Hepatocyte (in vitro differentiated cells): ENCODE results near the gene PRPF4. TPM values are rescaled to one million over a fixed set of nuclear protein-coding genes. Genes with fewer than 3 reads are reported as not detected.
A peak's percentile ranks its signal among the peaks of the same experiment; 100 is the strongest.

Experiments used
- DNase-seq: peaks from one replicate; pipeline ENCODE4 v3.0.0-alpha.2; 2016; ENCODE audit warnings: low spot score
- H2AFZ ChIP-seq: fragments of 200-600 bp; sonication (generic); 2 replicates; pipeline ENCODE4 v1.6.0; 2016; ENCODE audit warnings: antibody characterized with exemption, mild to moderate bottlenecking
- H3K27ac ChIP-seq: fragments of 200-600 bp; sonication (generic); 2 replicates; pipeline ENCODE4 v1.5.1; 2016; ENCODE audit warnings: mild to moderate bottlenecking
- H3K27me3 ChIP-seq: fragments of 200-600 bp; sonication (generic); 2 replicates; pipeline ENCODE4 v1.6.1; 2016
- H3K36me3 ChIP-seq: fragments of 200-600 bp; sonication (generic); replicated peaks from 2 replicates; pipeline ENCODE4 v1.5.1; 2016; ENCODE audit warnings: low read depth; ENCODE audit not compliant: insufficient read depth
- H3K4me1 ChIP-seq: fragments of 200-600 bp; sonication (generic); 2 replicates; pipeline ENCODE4 v1.5.1; 2016; ENCODE audit warnings: mild to moderate bottlenecking, moderate library complexity; ENCODE audit not compliant: insufficient read depth
- H3K4me2 ChIP-seq: fragments of 200-600 bp; sonication (generic); 2 replicates; pipeline ENCODE4 v1.6.0; 2016
- H3K4me3 ChIP-seq: fragments of 200-600 bp; sonication (generic); 2 replicates; pipeline ENCODE4 v1.5.1; 2016; ENCODE audit warnings: mild to moderate bottlenecking
- H3K79me2 ChIP-seq: fragments of 200-600 bp; sonication (generic); 2 replicates; pipeline ENCODE4 v1.6.0; 2017; ENCODE audit warnings: mild to moderate bottlenecking
- H3K9me2 ChIP-seq: fragments of 200-600 bp; sonication (generic); replicated peaks from 2 replicates; pipeline ENCODE4 v1.6.0; 2017; ENCODE audit warnings: mild to moderate bottlenecking; ENCODE audit not compliant: insufficient read depth
- H3K9me3 ChIP-seq: fragments of 200-600 bp; sonication (generic); 2 replicates; pipeline ENCODE4 v1.5.1; 2016; ENCODE audit warnings: low read depth, mild to moderate bottlenecking
- H4K20me1 ChIP-seq: fragments of 200-600 bp; sonication (generic); 2 replicates; pipeline ENCODE4 v1.6.0; 2016; ENCODE audit warnings: mild to moderate bottlenecking; ENCODE audit not compliant: insufficient read depth, poor library complexity, severe bottlenecking
- CTCF ChIP-seq: fragments of 200-600 bp; sonication (generic); IDR thresholded peaks from 2 replicates; pipeline ENCODE4 v1.5.1; 2016; ENCODE audit warnings: antibody characterized with exemption, mild to moderate bottlenecking; ENCODE audit not compliant: poor library complexity
- EZH2 ChIP-seq: fragments of 200-600 bp; sonication (generic); IDR thresholded peaks from 2 replicates; pipeline ENCODE4 v1.6.1; 2016; ENCODE audit warnings: antibody characterized with exemption, mild to moderate bottlenecking, borderline replicate concordance
- EZH2phosphoT487 ChIP-seq: fragments of 200-600 bp; sonication (generic); IDR thresholded peaks from one replicate; pipeline ENCODE4 v1.6.1; 2018; ENCODE audit warnings: antibody characterized with exemption, mild to moderate bottlenecking, low read depth, moderate library complexity; ENCODE audit not compliant: unreplicated experiment, severe bottlenecking
- WGBS: methylation state at CpG from one replicate; pipeline ENCODE4 v1.1.6; 2016; ENCODE audit warnings: low lambda C conversion rate; ENCODE audit errors: missing lambda C conversion rate; 5-methylcytosine and 5-hydroxymethylcytosine counted together
- polyA plus RNA-seq: library from polyadenylated mRNA; unstranded; fragments of >200 nt; fragmentation: Nextera tagmentation; extraction: Ambion mirVana; gene quantifications from 2 replicates; pipeline ENCODE4 v1.2.1, GENCODE V29; 2016
- total RNA-seq: library from RNA; depleted of rRNA; stranded (reverse); fragments of >200 nt; gene quantifications from 2 replicates; pipeline ENCODE4 v1.2.3, GENCODE V29; 2014

The PRPF4 gene
- total and polyA plus RNA-seq, 2 experiments from 2014 or later, result 24.1 to 27.3 TPM

GRCh38 chr9:113340011-113340699 is 64.7 kb downstream of the PRPF4 start, which contains the start of gene WDR31:
TSS of gene WDR31 (minus strand) at chr9:113340275. CDS start at chr9:113332022, 8,253 bp downstream.
- no peaks in the 10 kb centered on the region for H3K9me3 ChIP-seq
- H3K79me2 ChIP-seq, result no peaks in the 10 kb centered on the region
- H3K27ac ChIP-seq, result peak within 1 kb of the TSS; percentile 75
- peak within 1 kb of the TSS; percentile 79 for H3K4me2 ChIP-seq
- no peaks in the 10 kb centered on the region for H3K36me3 ChIP-seq
- H3K4me3 ChIP-seq, result peak within 1 kb of the TSS; percentile 87
- TF ChIP-seq EZH2phosphoT487 (no peak), CTCF (no peak), EZH2 (no peak)
- no peaks in the 10 kb centered on the region for H4K20me1 ChIP-seq
- no peaks in the 10 kb centered on the region for H3K9me2 ChIP-seq
- no peaks in the 10 kb centered on the region for H3K27me3 ChIP-seq
- H3K4me1 ChIP-seq, result no peaks in the 10 kb centered on the region
- H2AFZ ChIP-seq, result peak within 1 kb of the TSS; percentile 84
- DNase-seq, result peak; percentile 92
- 2% methylated on average over 46 of the region's 46 CpGs for WGBS

GRCh38 chr9:113341712-113342410 is 66.4 kb downstream of the PRPF4 start:
- WGBS, result 77% methylated on average over 9 of the region's 9 CpGs
- Histone ChIP-seq H3K9me3 (no peaks in the 10 kb centered on the region), H3K9me2 (no peaks in the 10 kb centered on the region), H3K27ac (peak overlapping the region; percentile 36), H3K4me3 (no peak overlapping the region), H3K36me3 (no peaks in the 10 kb centered on the region), H3K79me2 (no peaks in the 10 kb centered on the region), H4K20me1 (no peaks in the 10 kb centered on the region), H3K27me3 (no peaks in the 10 kb centered on the region), H2AFZ (no peak overlapping the region), H3K4me2 (no peak overlapping the region), H3K4me1 (no peaks in the 10 kb centered on the region)
- peak; percentile 16 for DNase-seq
- TF ChIP-seq EZH2phosphoT487 (no peak), EZH2 (no peak)

Other genes with a start within 250 kb of the PRPF4 start
- 4.1 and 5.7 TPM in 2 replicates for gene ZFP37, start 218.9 kb upstream of the PRPF4 start, total RNA-seq
- 2.0 and 3.3 TPM in 2 replicates for gene ZFP37, start 218.9 kb upstream of the PRPF4 start, polyA plus RNA-seq
- gene SLC31A2, start 124.7 kb upstream of the PRPF4 start, total RNA-seq, result 20.1 and 24.1 TPM in 2 replicates
- 18.7 and 26.9 TPM in 2 replicates for gene SLC31A2, start 124.7 kb upstream of the PRPF4 start, polyA plus RNA-seq
- gene FKBP15, start 54.4 kb upstream of the PRPF4 start, total RNA-seq, result 13.7 and 17.7 TPM in 2 replicates
- gene FKBP15, start 54.4 kb upstream of the PRPF4 start, polyA plus RNA-seq, result 7.7 and 14.5 TPM in 2 replicates
- gene SLC31A1, start 54.1 kb upstream of the PRPF4 start, total RNA-seq, result 43.3 TPM in 2 replicates
- 24.5 and 29.7 TPM in 2 replicates for gene SLC31A1, start 54.1 kb upstream of the PRPF4 start, polyA plus RNA-seq
- gene CDC26, start 86 bp upstream of the PRPF4 start, total RNA-seq, result 39.8 and 45.9 TPM in 2 replicates
- gene CDC26, start 86 bp upstream of the PRPF4 start, polyA plus RNA-seq, result 62.5 and 77.2 TPM in 2 replicates
- gene RNF183, start 27.7 kb downstream of the PRPF4 start, total RNA-seq, result 0.43 and 3.9 TPM in 2 replicates
- gene RNF183, start 27.7 kb downstream of the PRPF4 start, polyA plus RNA-seq, result 0.21 and 0.85 TPM in 2 replicates
- gene WDR31, start 64.6 kb downstream of the PRPF4 start, total RNA-seq, result 1.4 and 3.7 TPM in 2 replicates
- gene WDR31, start 64.6 kb downstream of the PRPF4 start, polyA plus RNA-seq, result 0.86 and 1.3 TPM in 2 replicates
- gene BSPRY, start 73.9 kb downstream of the PRPF4 start, total RNA-seq, result 4.8 and 6.1 TPM in 2 replicates
- gene BSPRY, start 73.9 kb downstream of the PRPF4 start, polyA plus RNA-seq, result 12.0 TPM in 2 replicates
- 96.8 and 98.7 TPM in 2 replicates for gene HDHD3, start 101.3 kb downstream of the PRPF4 start, total RNA-seq
- gene HDHD3, start 101.3 kb downstream of the PRPF4 start, polyA plus RNA-seq, result 94.9 and 110 TPM in 2 replicates
- 27.1 and 27.8 TPM in 2 replicates for gene ALAD, start 125.6 kb downstream of the PRPF4 start, total RNA-seq
- 31.5 and 43.8 TPM in 2 replicates for gene ALAD, start 125.6 kb downstream of the PRPF4 start, polyA plus RNA-seq
- 32.5 and 35.3 TPM in 2 replicates for gene POLE3, start 135.0 kb downstream of the PRPF4 start, total RNA-seq
- 35.1 and 36.8 TPM in 2 replicates for gene POLE3, start 135.0 kb downstream of the PRPF4 start, polyA plus RNA-seq
- gene C9orf43, start 135.1 kb downstream of the PRPF4 start, total RNA-seq, result 0.36 and 0.53 TPM in 2 replicates
- gene C9orf43, start 135.1 kb downstream of the PRPF4 start, polyA plus RNA-seq, result 0.07 and 0.69 TPM in 2 replicates
- 47.0 and 48.0 TPM in 2 replicates for gene RGS3, start 188.1 kb downstream of the PRPF4 start, total RNA-seq
- 62.7 and 78.2 TPM in 2 replicates for gene RGS3, start 188.1 kb downstream of the PRPF4 start, polyA plus RNA-seq